CD4-positive, alpha-beta T cell treated with Interleukin-15 for 4 hours (primary cell): ENCODE results near the gene ICAM4.
"Not testable (repeated sequence)": the region's sequence is repeated elsewhere in the genome, so short reads cannot be mapped to it uniquely, and the experiment has no call there.

Source experiments
- DNase-seq: peaks from one replicate; pipeline ENCODE4 v3.0.0-alpha.2; 2020; ENCODE audit warnings: low spot score

Gene ICAM4

GRCh38 chr19:10286803-10287737, at the start of gene ICAM4:
Gene ICAM4, plus strand, starts transcription at chr19:10286955. Its CDS starts 58 bp downstream, at chr19:10287013.
- no peak for DNase-seq

GRCh38 chr19:10237702-10238101, 49.1 kb upstream of the ICAM4 start:
- DNase-seq = no peak

GRCh38 chr19:10238172-10238783, 48.5 kb upstream of the ICAM4 start:
- no peak for DNase-seq

- not testable (repeated sequence) for DNase-seq
Measured at GRCh38 chr19:10241826-10242449, 44.8 kb upstream of the ICAM4 start.

- DNase-seq = no peak
Measured at GRCh38 chr19:10243606-10244005, 43.1 kb upstream of the ICAM4 start.

- no peak for DNase-seq
Measured at GRCh38 chr19:10245189-10245939, 41.4 kb upstream of the ICAM4 start.

GRCh38 chr19:10246511-10246910, 40.2 kb upstream of the ICAM4 start:
- no peak for DNase-seq

- DNase-seq = peak; percentile 98
Measured at GRCh38 chr19:10251792-10252694, 34.7 kb upstream of the ICAM4 start, which contains the start of gene MRPL4. Gene MRPL4, plus strand, starts transcription at chr19:10252214. Its CDS starts 40 bp downstream, at chr19:10252254.

- no peak for DNase-seq
Measured at GRCh38 chr19:10252707-10253106, 34.0 kb upstream of the ICAM4 start.

GRCh38 chr19:10254244-10254643, 32.5 kb upstream of the ICAM4 start:
- no peak for DNase-seq

GRCh38 chr19:10255358-10255757, 31.4 kb upstream of the ICAM4 start:
- DNase-seq = no peak

- no peak for DNase-seq
Measured at GRCh38 chr19:10256551-10256950, 30.2 kb upstream of the ICAM4 start.

- DNase-seq = no peak
Measured at GRCh38 chr19:10256970-10257615, 29.7 kb upstream of the ICAM4 start.

- no peak for DNase-seq
Measured at GRCh38 chr19:10258080-10258710, 28.6 kb upstream of the ICAM4 start.

- DNase-seq = peak; percentile 92
Measured at GRCh38 chr19:10259162-10259905, 27.4 kb upstream of the ICAM4 start.

GRCh38 chr19:10260141-10260584, 26.6 kb upstream of the ICAM4 start:
- peak; percentile 69 for DNase-seq

GRCh38 chr19:10262771-10263170, 24.0 kb upstream of the ICAM4 start:
- DNase-seq = no peak

GRCh38 chr19:10266706-10267105, 20.0 kb upstream of the ICAM4 start:
- no peak for DNase-seq

- no peak for DNase-seq
Measured at GRCh38 chr19:10268071-10268470, 18.7 kb upstream of the ICAM4 start.
